HG03520 (cell line): ENCODE results near the gene GPX5.
"Not testable (repeated sequence)": the region's sequence is repeated elsewhere in the genome, so short reads cannot be mapped to it uniquely, and the experiment has no call there.

Source experiments
- ATAC-seq: cut with Tn5 transposase; IDR thresholded peaks from one replicate; pipeline ENCODE4 v1.9.1; 2021; ENCODE audit warnings: mild to moderate bottlenecking, moderate library complexity; ENCODE audit not compliant: unreplicated experiment

The GPX5 gene, protein sequence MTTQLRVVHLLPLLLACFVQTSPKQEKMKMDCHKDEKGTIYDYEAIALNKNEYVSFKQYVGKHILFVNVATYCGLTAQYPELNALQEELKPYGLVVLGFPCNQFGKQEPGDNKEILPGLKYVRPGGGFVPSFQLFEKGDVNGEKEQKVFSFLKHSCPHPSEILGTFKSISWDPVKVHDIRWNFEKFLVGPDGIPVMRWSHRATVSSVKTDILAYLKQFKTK

DNA sequence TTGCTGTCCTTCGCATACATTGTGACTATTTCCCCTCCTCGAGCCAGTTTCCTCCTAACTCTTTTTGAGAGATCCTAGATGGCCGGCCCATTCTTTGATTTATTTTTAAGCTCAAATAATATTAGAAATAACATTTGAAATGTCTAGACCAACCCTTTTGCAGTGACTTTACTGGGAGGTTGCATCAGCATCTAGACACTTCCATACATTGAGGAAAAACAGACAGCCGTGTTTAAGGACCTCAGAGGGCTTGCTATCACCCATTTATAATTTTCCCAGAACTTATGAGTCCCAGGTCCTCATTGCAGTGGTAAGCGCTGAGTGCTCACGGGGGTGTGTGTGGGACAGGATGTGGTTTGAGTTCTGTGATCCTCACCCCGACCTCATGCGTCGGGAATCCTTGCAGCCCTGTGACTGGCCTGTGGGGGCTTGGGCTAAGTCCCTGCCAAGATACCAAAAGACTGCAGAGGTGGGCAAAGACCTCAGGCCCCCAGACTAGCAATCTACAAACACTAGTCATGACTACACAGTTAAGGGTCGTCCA, at the start of gene GPX5:
GPX5 (plus strand) TSS at position 386 of the 544 bp plus-strand sequence; CDS start at position 519, 133 bp downstream.
- ATAC-seq, result no peak

DNA sequence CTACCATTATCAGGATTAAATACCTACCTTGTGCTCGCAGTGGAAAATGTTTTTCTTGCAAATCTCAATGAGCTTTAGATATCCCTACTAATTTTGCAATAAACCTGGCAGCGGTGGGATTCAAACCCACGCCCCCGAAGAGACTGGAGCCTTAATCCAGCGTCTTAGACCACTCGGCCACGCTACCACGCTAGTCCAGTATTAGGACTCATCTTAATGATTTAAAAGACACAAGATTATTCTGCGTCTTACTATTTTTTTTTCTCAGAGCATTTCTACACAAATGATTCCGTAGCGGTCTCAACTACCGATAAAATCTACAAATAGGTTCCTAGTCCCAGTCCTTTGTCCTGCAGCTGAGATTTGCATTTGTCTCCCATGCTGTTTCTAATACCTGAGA, 47.2 kb upstream of the GPX5 start:
- no peak for ATAC-seq

DNA sequence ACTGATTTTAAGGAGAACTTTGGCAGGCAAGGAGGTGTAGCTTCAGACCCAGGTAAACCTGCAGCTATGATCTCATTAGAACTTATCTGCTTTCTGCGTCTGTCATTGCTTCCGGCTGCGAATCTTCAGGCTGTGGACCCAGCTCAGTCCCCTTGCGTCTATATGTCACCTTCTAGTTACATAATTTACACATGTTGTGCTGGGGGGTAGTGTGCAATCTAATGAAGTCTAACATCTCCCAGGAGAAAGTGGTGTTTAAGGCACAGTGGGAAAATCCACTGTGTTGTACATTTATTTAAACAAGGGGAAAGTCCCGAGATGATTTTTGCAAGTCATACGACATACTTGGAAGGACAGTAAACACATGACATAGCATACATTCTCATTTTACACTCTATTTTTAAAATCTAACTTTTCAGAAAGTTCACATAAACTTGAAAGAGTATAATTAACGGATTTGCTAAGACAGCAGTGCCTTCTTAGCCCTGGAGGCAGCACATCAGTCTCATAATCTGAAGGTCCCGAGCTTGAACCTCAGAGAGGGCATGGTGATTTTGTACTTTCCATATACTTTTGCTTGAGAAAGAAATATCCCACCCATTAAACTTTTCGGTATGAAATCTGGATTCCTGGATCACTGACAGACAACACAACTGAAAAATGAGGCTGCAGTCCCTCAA, 45.3 kb upstream of the GPX5 start:
- ATAC-seq, result no peak

DNA sequence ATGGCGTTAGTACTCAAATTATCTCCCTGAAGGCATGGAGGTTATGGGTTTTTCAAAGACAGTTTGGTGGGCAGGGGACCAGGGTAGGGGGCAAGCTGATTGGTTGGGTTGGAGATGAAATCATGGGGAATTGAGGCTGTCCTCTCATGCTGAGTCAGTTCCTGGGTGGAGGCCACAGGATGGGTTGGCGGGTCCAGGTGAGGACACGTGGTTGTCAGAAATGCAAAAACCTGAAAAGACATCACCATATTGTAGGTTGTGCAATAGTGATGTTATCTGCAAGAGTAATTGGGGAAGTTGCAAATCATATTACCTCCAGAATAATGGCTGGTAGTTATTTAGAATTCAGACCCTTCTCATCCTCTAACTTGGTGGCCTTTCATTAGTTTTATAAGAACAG, 40.2 kb upstream of the GPX5 start:
- ATAC-seq, result no peak

DNA sequence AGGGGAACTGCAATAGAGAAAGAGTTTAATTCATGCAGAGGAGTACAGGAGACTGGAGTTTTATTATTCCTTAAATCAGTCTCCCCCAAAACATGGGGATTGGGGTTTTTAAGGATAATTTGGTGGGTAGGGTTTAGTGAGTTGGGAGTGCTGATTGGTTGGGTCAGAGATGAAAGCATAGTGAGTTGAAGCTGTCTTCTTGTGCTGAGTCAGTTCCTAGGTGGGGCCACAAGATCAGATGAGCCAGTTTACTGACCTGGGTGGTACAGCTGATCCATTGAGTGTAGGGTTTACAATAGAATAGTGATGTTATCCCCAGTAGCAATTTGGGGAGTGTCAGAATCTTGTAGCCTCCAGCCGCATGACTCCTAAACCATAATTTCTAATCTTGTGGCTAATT, 39.1 kb upstream of the GPX5 start:
- no peak for ATAC-seq

DNA sequence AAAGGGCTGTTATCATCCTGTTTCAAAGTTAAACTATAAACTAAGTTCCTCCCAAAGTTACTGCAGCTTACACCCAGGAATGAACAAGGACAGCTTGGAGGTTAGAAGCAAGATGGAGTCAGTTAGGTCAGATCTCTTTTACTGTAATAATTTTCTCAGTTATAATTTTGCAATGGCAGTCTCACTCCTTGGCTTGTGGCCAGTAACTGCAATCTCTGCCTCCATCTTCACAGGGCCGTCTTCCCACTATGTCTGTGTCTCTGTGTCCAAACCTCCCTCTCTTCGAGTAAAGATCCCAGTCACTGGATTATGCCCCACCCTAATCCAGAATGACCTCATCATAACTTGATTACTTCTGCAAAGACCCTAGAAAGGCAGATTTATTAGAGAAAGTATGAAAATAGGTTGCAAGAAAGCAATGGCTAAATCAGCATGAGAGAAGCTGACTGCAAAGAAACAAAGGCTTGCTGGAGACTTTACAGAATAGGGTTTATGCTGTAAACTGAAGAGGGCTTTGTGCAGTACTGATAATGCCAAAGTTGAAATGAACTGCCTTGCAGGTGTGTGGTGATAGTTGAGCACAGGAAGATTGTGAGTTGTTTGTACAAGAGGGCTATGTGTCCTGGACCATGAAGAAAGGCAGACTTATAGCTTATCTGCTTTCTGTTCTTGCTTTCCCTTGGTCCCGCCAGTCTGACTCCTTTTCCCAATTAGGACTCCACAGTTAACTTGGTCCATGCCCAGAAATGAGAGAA, 38.5 kb upstream of the GPX5 start:
- no peak for ATAC-seq

DNA sequence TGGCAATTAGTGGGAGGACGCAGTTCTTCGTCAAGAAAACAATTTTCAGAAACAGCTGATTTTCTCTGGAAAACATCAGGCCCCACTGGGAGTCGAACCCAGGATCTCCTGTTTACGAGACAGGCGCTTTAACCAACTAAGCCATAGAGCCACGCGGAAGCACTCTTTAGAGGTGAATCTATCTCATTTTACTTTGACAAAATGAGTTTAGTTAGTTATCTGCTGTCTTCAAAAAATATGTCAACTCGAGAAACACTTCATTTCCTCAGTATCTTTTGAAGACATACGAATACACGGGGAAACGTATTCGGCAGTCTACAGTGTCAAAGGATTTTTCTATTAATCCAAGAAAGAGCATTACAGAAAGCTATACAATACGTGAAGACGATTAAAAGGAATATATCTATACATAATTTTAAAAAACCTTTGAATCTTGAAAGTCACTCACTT, 36.7 kb upstream of the GPX5 start:
- ATAC-seq, result no peak

DNA sequence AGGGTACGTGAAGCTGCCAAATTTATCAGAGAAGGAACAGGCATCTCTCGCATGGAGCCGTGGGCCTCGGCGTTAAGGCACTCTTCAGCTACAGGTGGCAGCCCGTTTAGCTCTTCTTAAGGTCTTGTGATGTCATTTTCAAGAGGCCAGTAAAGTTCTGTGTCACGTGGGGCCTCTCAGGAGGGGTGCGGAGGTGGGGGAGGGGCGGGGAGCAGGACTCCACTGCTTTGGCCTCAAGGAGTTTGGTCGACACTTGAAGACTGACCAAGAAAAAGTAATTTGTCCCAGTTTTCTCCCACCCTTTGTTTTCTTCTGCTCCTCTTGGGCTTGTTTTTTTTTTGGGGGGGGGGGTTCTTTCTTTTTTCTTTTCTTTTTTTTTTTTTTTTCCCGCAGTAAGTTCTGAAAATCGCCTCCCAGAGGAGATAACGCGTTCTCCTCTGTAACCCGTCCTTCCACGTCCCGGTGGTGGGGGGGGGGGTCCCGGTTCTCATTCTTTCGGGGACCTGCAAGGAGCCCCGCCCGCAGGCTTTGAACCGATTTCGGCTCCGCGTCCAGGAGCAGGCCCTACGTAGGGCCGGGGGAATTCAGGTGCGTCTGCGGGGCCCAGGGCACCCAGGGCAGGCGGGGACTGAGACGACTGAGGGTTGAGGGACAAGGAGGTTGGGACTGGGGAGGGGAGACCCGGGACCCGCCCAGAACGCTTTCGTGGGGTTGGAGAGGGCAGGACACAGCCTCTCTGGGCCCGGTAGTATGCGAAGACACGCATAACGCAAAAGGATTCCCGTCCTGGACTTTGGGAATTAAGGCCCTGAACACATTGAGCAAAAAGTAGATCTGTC, 36.1 kb upstream of the GPX5 start:
- peak; percentile 77 for ATAC-seq

DNA sequence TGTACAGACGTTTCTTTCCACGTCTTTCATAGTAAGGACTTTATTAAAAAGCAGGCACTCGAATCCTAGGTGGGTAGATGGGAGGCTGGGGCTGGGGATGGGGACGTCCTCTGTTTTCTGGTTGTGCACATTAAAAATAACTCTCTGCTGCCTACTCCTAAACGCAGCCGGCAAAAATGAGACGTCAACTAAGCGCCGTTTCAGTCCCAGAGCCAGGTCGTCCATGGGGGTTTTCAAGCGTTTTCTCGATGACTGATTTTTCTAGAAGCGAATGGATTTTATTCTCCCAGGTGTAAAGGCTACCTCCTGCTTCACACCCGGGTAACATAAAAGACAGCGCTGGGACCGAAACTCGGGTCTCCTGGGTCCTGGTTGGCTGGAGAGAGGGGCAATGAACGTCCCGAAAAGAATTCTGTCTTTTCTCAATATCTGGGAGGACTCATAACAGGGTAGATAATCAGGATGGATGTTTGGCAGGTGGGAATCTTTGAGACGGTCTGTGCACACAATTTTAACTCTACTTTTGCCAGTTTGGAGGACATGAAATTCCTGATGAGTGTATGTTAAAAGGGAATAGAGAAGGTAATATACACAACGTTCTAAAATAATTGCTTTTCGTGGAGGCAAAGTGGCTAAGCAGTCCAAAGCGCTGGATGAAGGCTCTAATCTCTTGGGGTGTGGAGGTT, 35.3 kb upstream of the GPX5 start:
- no peak for ATAC-seq

DNA sequence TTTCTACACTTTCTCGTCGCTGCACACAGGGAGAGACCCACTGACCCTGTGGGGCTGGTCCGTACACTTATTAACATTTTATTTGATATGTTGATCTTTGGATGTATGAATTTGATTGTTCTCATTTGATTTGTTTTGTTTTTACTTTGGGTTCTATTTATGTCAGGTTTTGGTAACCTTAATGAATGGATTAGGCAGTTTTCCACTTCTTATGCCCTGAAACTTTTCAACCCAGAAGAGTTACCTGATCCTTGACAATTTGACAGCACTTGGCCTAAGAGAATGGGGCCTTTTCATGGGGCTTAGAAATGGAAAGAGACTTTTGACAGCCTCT, 33.7 kb upstream of the GPX5 start:
- no peak for ATAC-seq

DNA sequence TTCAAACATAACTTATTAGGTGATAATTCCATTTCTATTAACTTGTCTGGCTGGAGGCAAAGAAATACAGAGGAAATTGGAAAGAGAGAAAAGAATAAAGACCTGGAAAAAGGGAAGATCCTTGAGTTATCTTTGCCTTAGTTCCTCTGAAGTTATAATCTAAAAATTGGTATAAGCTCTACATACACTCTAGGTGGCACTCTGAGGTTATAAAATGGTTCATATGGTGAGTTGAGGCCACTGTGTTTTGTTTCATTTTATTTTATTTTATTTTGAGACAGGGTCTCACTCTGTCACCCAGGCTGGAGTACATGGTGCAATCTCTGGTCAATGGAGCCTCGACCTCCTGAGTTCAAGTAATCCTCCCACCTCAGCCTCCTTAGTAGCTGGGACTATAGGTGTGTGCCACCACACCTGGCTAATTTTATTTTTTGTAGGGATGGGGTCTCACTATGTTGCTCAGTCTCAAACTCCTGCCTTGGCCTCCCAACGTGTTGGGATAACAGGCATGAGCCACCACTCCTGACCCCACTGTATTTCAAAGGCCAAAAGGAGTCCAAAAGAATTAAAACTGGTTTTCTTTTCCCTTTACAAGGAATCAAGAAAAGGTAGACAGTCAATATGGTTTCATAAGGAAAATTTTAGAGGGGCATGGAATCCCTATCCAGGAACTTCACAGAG, 29.4 kb upstream of the GPX5 start:
- no peak for ATAC-seq

DNA sequence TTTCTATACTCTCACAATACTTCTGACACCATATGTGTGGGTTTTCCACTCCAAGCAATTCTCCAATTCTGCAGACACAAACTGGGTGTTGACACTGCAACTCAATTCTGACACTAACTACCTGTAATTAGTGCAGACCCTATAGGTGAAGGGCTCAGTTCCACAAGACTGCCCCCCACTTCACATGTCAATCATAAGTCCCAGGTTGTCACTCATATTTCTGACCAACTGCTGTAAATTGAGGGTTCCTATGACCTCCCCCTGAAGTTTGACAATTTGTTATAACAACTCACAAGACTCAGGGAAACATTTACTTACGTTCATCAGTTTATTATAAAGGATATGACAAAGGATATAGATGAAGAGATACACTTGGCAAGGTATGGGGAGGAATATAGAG, 28.4 kb upstream of the GPX5 start:
- ATAC-seq, result no peak

DNA sequence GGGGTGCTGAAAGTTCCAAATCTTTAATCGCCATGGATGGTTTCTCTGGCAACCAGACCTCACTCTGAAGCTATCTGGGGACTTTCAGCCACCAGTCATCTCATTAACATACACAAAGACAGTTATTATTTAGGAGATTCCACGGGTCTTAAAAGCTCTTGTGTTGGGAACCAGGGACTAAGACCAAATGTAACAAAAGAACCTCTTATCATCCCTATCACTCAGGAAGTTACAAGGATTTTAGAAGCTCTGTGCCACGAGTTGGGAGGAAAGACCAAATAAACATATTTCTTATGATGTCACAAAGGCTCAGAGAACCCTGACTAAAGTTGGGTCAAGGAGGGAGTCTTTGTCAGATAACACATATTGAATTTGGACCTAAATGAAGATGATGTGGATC, 27.8 kb upstream of the GPX5 start:
- ATAC-seq, result no peak

DNA sequence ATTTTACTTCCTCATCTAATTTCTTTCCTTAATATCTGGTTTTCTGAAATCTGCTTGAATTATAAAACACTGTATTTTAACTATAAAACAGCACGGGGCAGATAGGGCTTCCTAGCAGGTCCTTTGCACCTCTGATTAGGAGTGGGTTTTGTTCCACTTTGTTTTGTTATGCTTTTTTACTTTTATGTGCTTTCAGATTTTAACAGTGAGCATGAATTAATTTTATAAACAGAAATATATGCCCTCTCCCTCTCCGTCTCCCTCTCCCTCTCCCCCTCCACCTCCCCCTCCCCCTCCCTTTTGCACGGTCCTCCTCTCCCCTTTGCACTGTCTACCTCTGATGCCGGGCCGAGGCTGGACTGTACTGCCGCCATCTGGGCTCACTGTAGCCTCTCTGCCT, 24.4 kb upstream of the GPX5 start:
- ATAC-seq, result no peak

DNA sequence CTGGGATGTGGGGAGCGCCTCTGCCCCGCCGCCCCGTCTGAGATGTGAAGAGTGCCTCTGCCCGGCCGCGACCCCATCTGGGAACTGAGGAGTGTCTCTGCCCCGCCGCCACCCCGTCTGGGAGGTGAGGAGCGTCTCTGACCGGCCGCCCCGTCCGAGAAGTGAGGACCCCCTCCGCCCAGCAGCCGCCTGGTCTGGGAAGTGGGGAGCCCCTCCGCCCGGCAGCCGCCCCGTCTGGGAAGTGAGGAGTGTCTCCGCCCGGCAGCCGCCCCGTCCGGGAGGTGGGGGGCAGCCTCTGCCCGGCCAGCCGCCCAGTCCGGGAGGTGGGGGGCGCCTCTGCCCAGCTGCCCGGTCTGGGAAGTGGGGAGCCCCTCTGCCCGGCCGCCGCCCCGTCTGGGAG, 23.5 kb upstream of the GPX5 start:
- not testable (repeated sequence) for ATAC-seq

DNA sequence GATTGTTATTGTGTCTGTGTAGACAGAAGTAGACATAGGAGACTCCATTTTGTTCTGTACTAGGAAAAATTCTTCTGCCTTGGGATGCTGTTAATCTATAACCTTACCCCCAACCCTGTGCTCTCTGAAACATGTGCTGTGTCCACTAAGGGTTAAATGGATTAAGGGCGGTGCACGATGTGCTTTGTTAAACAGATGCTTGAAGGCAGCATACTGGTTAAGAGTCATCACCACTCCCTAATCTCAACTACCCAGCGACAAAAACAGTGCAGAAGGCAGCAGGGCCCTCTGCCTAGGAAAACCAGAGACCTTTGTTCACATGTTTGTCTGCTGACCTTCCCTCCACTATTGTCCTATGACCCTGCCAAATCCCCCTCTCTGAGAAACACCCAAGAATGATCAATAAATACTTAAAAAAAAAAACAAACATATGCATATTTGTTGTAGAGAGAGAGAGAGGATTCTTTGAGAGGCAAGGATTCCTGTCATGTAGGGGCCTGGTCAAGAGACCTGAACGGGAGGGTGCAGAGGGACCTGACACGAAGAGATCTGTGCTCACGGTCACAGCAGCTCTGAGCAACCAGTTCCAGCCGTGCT, 22.9 kb upstream of the GPX5 start:
- ATAC-seq, result not testable (repeated sequence)

DNA sequence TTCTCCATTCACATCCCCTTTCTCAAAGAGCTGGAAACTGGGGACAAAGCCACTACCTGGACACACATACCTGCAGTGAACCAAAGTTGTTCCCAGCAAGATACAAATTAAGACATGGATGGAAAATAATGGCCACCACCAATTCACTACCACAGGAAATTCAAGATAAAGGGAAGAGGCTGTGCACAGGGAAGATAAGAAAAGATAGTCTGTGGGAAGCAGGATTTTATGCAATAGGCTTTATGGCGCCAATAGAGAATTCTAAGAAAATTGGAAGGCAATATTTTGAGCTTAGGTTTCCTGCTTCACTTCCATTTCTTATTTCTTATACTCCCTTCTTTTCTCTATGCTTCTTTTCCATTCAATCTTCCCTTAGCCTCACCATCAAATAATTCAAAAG, 19.9 kb upstream of the GPX5 start:
- ATAC-seq, result no peak

DNA sequence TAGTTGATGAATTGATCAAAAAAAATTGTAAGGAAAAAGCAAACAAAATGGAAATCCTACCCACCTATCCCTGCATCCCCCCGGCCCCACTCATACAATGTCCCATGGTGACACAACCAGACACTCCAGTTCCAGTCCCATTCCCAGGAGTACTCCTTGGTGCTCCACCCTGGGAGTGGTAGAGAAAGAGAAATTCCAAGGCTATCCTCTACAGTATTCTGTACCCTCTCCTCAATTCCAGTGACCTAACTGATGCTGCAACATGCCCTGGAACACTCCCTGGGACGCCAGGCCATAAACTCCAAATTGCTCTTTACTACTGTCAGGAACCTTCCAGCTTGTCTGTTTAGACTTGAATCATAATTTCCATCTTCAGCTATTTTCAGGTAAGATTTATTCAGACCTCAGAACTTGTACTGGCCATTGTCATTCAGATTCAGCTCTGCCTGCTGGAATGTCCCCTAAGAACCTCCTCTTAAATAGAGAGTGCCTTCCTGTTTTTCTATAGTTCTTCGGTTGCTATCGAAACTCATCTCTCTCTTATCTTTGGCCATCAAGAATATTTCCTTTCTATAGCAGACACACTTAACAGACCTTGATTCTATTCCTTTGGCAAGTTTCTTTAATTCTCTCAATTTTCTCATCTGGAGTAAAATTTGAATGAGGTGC, 18.7 kb upstream of the GPX5 start:
- no peak for ATAC-seq
